Liver (tissue), 9 donors: ENCODE results near the gene LMOD1. TPM values are rescaled to one million over a fixed set of nuclear protein-coding genes. Genes with fewer than 3 reads are reported as not detected.

Experiments
- DNase-seq: peaks from one replicate; pipeline ENCODE4 v3.0.0-alpha.2; 2017; ENCODE audit warnings: low spot score
- H3K27ac ChIP-seq, 2 donors: one replicate each; pipeline ENCODE4 v1.7.0; 2013; ENCODE audit warnings: inconsistent platforms in 2 of 2, low read length in 2 of 2, control low read depth in 1 of 2, low read depth in 1 of 2, mild to moderate bottlenecking in 1 of 2
- H3K27me3 ChIP-seq, 4 donors: one replicate each; pipeline versions ENCODE4 v1.6.1 to v1.7.0; 2013; ENCODE audit warnings: low read length in 3 of 4, inconsistent platforms in 1 of 4, mild to moderate bottlenecking in 1 of 4, moderate library complexity in 1 of 4; ENCODE audit not compliant: control insufficient read depth in 4 of 4, insufficient read depth in 4 of 4
- H3K36me3 ChIP-seq, 4 donors: one replicate each; pipeline versions ENCODE4 v1.6.1 to v1.7.0; 2013; ENCODE audit warnings: low read length in 3 of 4, mild to moderate bottlenecking in 3 of 4, low read depth in 1 of 4, moderate library complexity in 1 of 4; ENCODE audit not compliant: control insufficient read depth in 4 of 4, insufficient read depth in 3 of 4
- H3K4me1 ChIP-seq, 4 donors: one replicate each; pipeline versions ENCODE4 v1.6.1 to v1.7.0; 2013; ENCODE audit warnings: low read length in 3 of 4, mild to moderate bottlenecking in 3 of 4, moderate library complexity in 1 of 4; ENCODE audit not compliant: control insufficient read depth in 4 of 4, insufficient read depth in 4 of 4
- H3K4me3 ChIP-seq, 3 donors: one replicate each; pipeline versions ENCODE4 v1.6.1 to v1.7.0; 2013; ENCODE audit warnings: low read length in 3 of 3, control low read depth in 1 of 3, low read depth in 1 of 3, mild to moderate bottlenecking in 1 of 3
- H3K9ac ChIP-seq, 2 donors: one replicate each; pipeline ENCODE4 v1.7.0; 2013; ENCODE audit warnings: low read length in 2 of 2, mild to moderate bottlenecking in 2 of 2, moderate library complexity in 2 of 2, control low read depth in 1 of 2, low read depth in 1 of 2
- H3K9me3 ChIP-seq, 4 donors: one replicate each; pipeline versions ENCODE4 v1.6.1 to v1.7.0; 2013; ENCODE audit warnings: low read length in 3 of 4; ENCODE audit not compliant: control insufficient read depth in 4 of 4
- ATF3 ChIP-seq: IDR thresholded peaks from 2 replicates; pipeline ENCODE4 v1.6.1; 2016; ENCODE audit warnings: antibody characterized with exemption
- CTCF ChIP-seq: fragments of 150-350 bp; IDR thresholded peaks from 2 replicates; pipeline ENCODE4 v1.5.1; 2017; ENCODE audit warnings: improper control_type of control experiment, low read depth, low read length; ENCODE audit not compliant: missing input control
- EGR1 ChIP-seq, 2 donors: IDR thresholded peaks; 2 replicates each; pipeline ENCODE4 v1.6.1; 2016 to 2018; ENCODE audit warnings: antibody characterized with exemption in 2 of 2, low read depth in 2 of 2
- FOXA1 ChIP-seq: IDR thresholded peaks from 2 replicates; pipeline ENCODE4 v1.6.1; 2016; ENCODE audit warnings: antibody characterized with exemption
- FOXA2 ChIP-seq: IDR thresholded peaks from 2 replicates; pipeline ENCODE4 v1.6.1; 2016; ENCODE audit warnings: antibody characterized with exemption
- GABPA ChIP-seq, 2 donors: IDR thresholded peaks in 1 of 2; conservative IDR thresholded peaks in 1 of 2; 2 replicates each; pipeline ENCODE4 v1.6.1; 2016; ENCODE audit warnings: antibody characterized with exemption in 2 of 2, mild to moderate bottlenecking in 1 of 2, moderate library complexity in 1 of 2
- HNF4A ChIP-seq, 2 donors: conservative IDR thresholded peaks; 2 replicates each; pipeline ENCODE4 v1.6.1; 2016; ENCODE audit warnings: antibody characterized with exemption in 2 of 2, mild to moderate bottlenecking in 2 of 2
- HNF4G ChIP-seq: IDR thresholded peaks from 2 replicates; pipeline ENCODE4 v1.6.1; 2016; ENCODE audit warnings: antibody characterized with exemption
- JUND ChIP-seq, 2 donors: IDR thresholded peaks; 2 replicates each; pipeline ENCODE4 v1.6.1; 2016; ENCODE audit warnings: antibody characterized with exemption in 2 of 2
- MAX ChIP-seq: IDR thresholded peaks from 2 replicates; pipeline ENCODE4 v1.6.1; 2016; ENCODE audit warnings: antibody characterized with exemption
- NR2F2 ChIP-seq: IDR thresholded peaks from 2 replicates; pipeline ENCODE4 v1.6.1; 2016; ENCODE audit warnings: antibody characterized with exemption
- RAD21 ChIP-seq, 2 donors: IDR thresholded peaks; 2 replicates each; pipeline ENCODE4 v1.6.1; 2016; ENCODE audit warnings: antibody characterized with exemption in 2 of 2, mild to moderate bottlenecking in 2 of 2
- REST ChIP-seq: IDR thresholded peaks from 2 replicates; pipeline ENCODE4 v1.6.1; 2016; ENCODE audit warnings: antibody characterized with exemption, mild to moderate bottlenecking
- RXRA ChIP-seq, 2 donors: IDR thresholded peaks; 2 replicates each; pipeline ENCODE4 v1.6.1; 2017 to 2018; ENCODE audit warnings: antibody characterized with exemption in 2 of 2, mild to moderate bottlenecking in 1 of 2
- SP1 ChIP-seq: IDR thresholded peaks from 2 replicates; pipeline ENCODE4 v1.6.1; 2018; ENCODE audit warnings: antibody characterized with exemption, mild to moderate bottlenecking
- TAF1 ChIP-seq: conservative IDR thresholded peaks from 2 replicates; pipeline ENCODE4 v1.6.1; 2016; ENCODE audit warnings: antibody characterized with exemption, mild to moderate bottlenecking
- YY1 ChIP-seq: IDR thresholded peaks from 2 replicates; pipeline ENCODE4 v1.6.1; 2016; ENCODE audit warnings: antibody characterized with exemption, mild to moderate bottlenecking
- ZBTB33 ChIP-seq: IDR thresholded peaks from 2 replicates; pipeline ENCODE4 v1.6.1; 2016; ENCODE audit warnings: antibody characterized with exemption
- WGBS: extraction: QIAGEN DNeasy Blood & Tissue Kit; methylation state at CpG from one replicate; pipeline ENCODE4 v1.1.7; 2013; 5-methylcytosine and 5-hydroxymethylcytosine counted together
- polyA plus RNA-seq, 2 donors: library from polyadenylated mRNA; stranded (reverse) in 1 of 2; unstranded in 1 of 2; fragments of 200-250 nt in 1 of 2; fragments of >200 nt in 1 of 2; fragmentation: Nextera tagmentation in 1 of 2; extraction: Ambion mirVana in 1 of 2; gene quantifications; one replicate each; pipeline versions ENCODE4 v1.2.1 to v1.2.3, GENCODE V29; 2013 to 2015
- total RNA-seq, 2 donors: library from RNA; depleted of rRNA; stranded (reverse); fragments of >200 nt; gene quantifications; one replicate each; pipeline ENCODE4 v1.2.3, GENCODE V29; 2014
- donor health status: healthy.
- donor health status: healthy.
- donor health status: healthy.
- donor health status: healthy.
- donor health status: healthy.

LMOD1 gene
- total and polyA plus RNA-seq, 4 donors = 0.14 to 4.4 (median 2.2) TPM

GRCh38 chr1:201939574-201939973 lies 6.8 kb downstream of the LMOD1 start:
- WGBS = 86% methylated on average over 5 of the region's 5 CpGs
- Histone ChIP-seq H3K4me3 (no peak overlapping the region), H3K9me3 (no peaks in the 10 kb centered on the region), H3K27ac (no peak overlapping the region), H3K9ac (no peak overlapping the region), H3K4me1 (no peaks in the 10 kb centered on the region), H3K36me3 (no peaks in the 10 kb centered on the region), H3K27me3 (peaks cover 0 to 3% (median 0%) of the 10 kb centered on the region in 4 donors)
- DNase-seq = no peak
- TF ChIP-seq REST = no peak
- TF ChIP-seq ATF3 = no peak
- TF ChIP-seq MAX = no peak
- TF ChIP-seq RAD21 (IDR thresholded peaks at IDR 0.05) = no peak
- no peak for TF ChIP-seq NR2F2
- TF ChIP-seq SP1 = no peak

- Histone ChIP-seq H3K4me3 (no peak overlapping the region), H3K27me3 (peaks cover 0 to 3% (median 0%) of the 10 kb centered on the region in 4 donors), H3K4me1 (no peaks in the 10 kb centered on the region), H3K9me3 (no peaks in the 10 kb centered on the region), H3K36me3 (no peaks in the 10 kb centered on the region), H3K27ac (no peak overlapping the region), H3K9ac (no peak overlapping the region)
- TF ChIP-seq ATF3 (no peak), GABPA (IDR thresholded peaks at IDR 0.05 in 1 of 2, conservative IDR thresholded peaks at IDR 0.05 in 1 of 2) (no peak), CTCF (no peak), RAD21 (IDR thresholded peaks at IDR 0.05) (no peak), HNF4A (conservative IDR thresholded peaks at IDR 0.05) (no peak), FOXA1 (no peak), YY1 (no peak), FOXA2 (no peak), REST (no peak), ZBTB33 (no peak), HNF4G (no peak), RXRA (IDR thresholded peaks at IDR 0.05) (no peak), NR2F2 (no peak), SP1 (no peak), MAX (no peak), JUND (IDR thresholded peaks at IDR 0.05) (no peak), EGR1 (IDR thresholded peaks at IDR 0.05; ENCODE audit: low read depth in 2 of 2) (no peak), TAF1 (no peak)
- WGBS = 72% methylated on average over 4 of the region's 4 CpGs
- DNase-seq = no peak
Measured at GRCh38 chr1:201939148-201939547, 7.2 kb downstream of the LMOD1 start.
